IgD-negative memory B cell (primary cell): ENCODE measurements around the gene MLH1. TPM values are rescaled to one million over a fixed set of nuclear protein-coding genes. Genes with fewer than 3 reads are reported as not detected.
"Not testable (repeated sequence)": the region's sequence is repeated elsewhere in the genome, so short reads cannot be mapped to it uniquely, and the experiment has no call there.

Experiments
- H3K27ac Mint-ChIP-seq, 3 donors: one replicate each; pipeline ENCODE4 v1.8.0; 2020 to 2022; ENCODE audit warnings: mild to moderate bottlenecking in 3 of 3, mixed read lengths in 3 of 3, moderate library complexity in 1 of 3
- H3K27me3 Mint-ChIP-seq: one replicate; pipeline ENCODE4 v1.8.0; 2021; ENCODE audit warnings: mixed read lengths
- H3K36me3 Mint-ChIP-seq: one replicate; pipeline ENCODE4 v1.8.0; 2020; ENCODE audit warnings: mild to moderate bottlenecking, mixed read lengths
- H3K4me1 Mint-ChIP-seq, 3 donors: one replicate each; pipeline ENCODE4 v1.8.0; 2020 to 2022; ENCODE audit warnings: mixed read lengths in 3 of 3, mild to moderate bottlenecking in 1 of 3
- H3K4me3 Mint-ChIP-seq, 4 donors: one replicate each; pipeline ENCODE4 v1.8.0; 2020 to 2022; ENCODE audit warnings: mild to moderate bottlenecking in 4 of 4, mixed read lengths in 4 of 4, moderate library complexity in 3 of 4
- H3K9me3 Mint-ChIP-seq, 3 donors: one replicate each; pipeline ENCODE4 v1.8.0; 2020 to 2021; ENCODE audit warnings: mixed read lengths in 3 of 3, mild to moderate bottlenecking in 1 of 3
- polyA plus RNA-seq: library from polyadenylated mRNA; unstranded; fragments of 300-500 nt; fragmentation: Illumina TruSeq; gene quantifications from one replicate; pipeline ENCODE4 v1.2.3, GENCODE V29; 2021

The MLH1 gene
- polyA plus RNA-seq, 1 donor from 2014 or later: 19.7 TPM

DNA sequence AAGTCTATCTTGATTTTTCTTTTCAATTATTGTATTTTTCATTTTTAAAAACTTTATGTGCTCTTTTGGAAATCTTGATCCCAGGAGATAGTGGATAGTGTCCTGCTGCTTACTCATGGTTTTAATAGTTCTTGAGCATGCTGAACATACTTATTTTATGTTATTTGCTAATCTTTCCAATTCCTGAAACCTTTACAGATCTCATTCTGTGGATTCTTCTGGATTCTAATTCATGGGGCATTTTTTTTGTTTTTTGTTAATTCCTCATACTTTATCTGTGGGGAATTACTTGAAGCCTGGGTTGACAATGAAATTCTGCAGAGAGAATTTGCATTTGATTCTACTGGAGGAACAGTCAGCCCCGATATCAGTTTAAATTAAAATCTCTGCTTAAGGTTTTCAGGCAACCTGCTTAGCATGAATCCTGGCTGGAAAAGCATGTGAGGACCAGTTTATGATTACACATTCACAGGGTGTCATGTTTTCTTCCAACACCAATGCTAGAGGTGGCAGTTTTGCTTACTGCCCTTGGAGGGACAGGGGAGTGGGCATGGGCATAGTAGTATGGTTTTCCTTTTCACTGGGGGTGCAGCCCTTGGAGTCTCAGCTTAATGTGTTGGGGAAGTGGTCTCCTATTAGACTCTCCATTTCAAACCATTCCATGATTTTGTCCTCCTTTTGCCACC, 46.0 kb downstream of the MLH1 start:
- peaks cover 25% of the 10 kb centered on the region for H3K36me3 Mint-ChIP-seq
- no peaks in the 10 kb centered on the region for H3K4me1 Mint-ChIP-seq
- H3K4me3 Mint-ChIP-seq: no peak overlapping the region
- peaks cover 0 to 5% (median 4%) of the 10 kb centered on the region in 3 donors for H3K9me3 Mint-ChIP-seq
- no peaks in the 10 kb centered on the region for H3K27me3 Mint-ChIP-seq
- no peak overlapping the region for H3K27ac Mint-ChIP-seq

DNA sequence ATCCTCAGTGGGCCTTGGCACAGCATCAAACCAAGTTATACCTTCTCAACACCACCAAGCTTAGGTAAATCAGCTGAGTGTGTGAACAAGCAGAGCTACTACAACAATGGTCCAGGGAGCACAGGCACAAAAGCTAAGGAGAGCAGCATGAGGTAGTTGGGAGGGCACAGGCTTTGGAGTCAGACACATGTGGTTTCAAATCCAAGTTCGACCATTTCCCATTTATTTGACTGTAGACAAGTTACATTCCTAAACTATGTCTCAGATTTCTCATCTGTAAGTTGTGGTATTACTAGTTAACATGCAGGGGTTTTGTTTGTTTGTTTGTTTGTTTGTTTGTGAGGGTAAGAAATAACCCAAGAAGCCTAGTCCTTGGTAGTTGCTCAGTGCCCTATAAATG, 46.9 kb downstream of the MLH1 start:
- Mint-ChIP-seq H3K36me3 (peaks cover 21% of the 10 kb centered on the region), H3K27ac (no peak overlapping the region), H3K4me1 (peaks cover 0 to 2% (median 0%) of the 10 kb centered on the region in 3 donors), H3K4me3 (no peak overlapping the region), H3K27me3 (no peaks in the 10 kb centered on the region), H3K9me3 (peaks cover 0 to 5% (median 0%) of the 10 kb centered on the region in 3 donors)

DNA sequence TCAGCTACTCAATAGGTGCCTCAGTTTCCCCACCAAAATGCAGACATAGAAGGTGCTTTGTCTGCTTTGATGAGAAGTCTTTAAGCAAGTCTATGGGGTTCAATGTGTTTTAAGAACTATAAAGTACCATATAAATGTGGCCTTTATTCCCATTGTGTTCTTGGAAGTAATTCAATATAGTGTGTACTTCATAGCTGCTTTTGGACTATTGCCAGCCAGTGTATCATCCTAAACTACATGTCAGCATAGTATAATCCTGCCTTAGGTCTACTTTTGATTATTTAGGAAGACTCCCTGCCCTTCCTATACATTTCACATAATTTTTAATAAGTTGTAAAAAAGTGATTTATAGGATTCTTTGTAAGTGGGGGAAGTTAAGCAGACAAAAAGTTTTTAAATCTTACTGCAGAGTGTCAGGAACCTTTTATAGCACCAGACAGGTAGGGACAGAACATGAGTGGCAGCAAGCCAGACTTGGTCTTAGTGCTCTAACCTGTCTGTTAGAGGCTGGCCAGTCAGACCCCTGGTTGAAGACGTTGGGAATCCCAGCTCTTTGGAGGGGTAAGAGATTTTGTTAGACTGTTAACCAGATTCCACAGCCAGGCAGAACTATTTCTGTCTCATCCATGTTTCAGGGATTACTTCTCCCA, 48.4 kb downstream of the MLH1 start:
- H3K4me3 Mint-ChIP-seq: no peak overlapping the region
- no peak overlapping the region for H3K27ac Mint-ChIP-seq
- peaks cover 0 to 2% (median 0%) of the 10 kb centered on the region in 3 donors for H3K9me3 Mint-ChIP-seq
- peaks cover 0 to 2% (median 0%) of the 10 kb centered on the region in 3 donors for H3K4me1 Mint-ChIP-seq
- no peaks in the 10 kb centered on the region for H3K27me3 Mint-ChIP-seq
- peaks cover 11% of the 10 kb centered on the region for H3K36me3 Mint-ChIP-seq

DNA sequence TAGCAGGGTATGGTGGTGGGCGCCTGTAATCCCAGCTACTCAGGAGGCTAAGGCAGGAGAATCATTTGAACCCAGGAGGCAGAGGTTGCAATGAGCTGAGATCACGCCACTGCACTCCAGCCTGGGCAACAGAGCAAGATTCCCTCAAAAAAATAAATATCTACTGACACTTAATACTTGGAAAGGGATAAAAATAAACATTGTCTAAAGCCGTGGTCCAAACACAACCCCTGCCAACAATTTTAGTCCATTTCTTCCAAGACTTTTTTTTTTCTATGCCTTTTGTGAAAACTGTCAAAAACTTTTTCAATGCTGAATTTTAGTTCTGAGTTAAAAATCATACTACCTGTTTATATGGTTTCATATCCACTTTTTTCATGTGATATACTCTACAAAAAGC, 49.4 kb downstream of the MLH1 start:
- H3K27me3 Mint-ChIP-seq, H3K4me1 Mint-ChIP-seq, H3K9me3 Mint-ChIP-seq, H3K4me3 Mint-ChIP-seq, H3K36me3 Mint-ChIP-seq, H3K27ac Mint-ChIP-seq: not testable (repeated sequence)

DNA sequence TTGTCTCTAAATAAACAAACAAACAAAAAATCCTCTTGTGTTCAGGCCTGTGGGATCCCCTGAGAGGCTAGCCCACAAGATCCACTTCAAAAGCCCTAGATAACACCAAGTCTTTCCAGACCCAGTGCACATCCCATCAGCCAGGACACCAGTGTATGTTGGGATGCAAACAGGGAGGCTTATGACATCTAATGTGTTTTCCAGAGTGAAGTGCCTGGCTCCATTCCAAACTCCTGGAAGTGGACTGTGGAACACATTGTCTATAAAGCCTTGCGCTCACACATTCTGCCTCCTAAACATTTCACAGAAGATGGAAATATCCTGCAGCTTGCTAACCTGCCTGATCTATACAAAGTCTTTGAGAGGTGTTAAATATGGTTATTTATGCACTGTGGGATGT, 57.0 kb downstream of the MLH1 start:
- peaks cover 6 to 15% (median 7%) of the 10 kb centered on the region in 3 donors for H3K4me1 Mint-ChIP-seq
- H3K36me3 Mint-ChIP-seq: peaks cover 10% of the 10 kb centered on the region
- no peaks in the 10 kb centered on the region for H3K9me3 Mint-ChIP-seq
- no peak overlapping the region for H3K27ac Mint-ChIP-seq
- no peak overlapping the region for H3K4me3 Mint-ChIP-seq
- H3K27me3 Mint-ChIP-seq: no peaks in the 10 kb centered on the region

DNA sequence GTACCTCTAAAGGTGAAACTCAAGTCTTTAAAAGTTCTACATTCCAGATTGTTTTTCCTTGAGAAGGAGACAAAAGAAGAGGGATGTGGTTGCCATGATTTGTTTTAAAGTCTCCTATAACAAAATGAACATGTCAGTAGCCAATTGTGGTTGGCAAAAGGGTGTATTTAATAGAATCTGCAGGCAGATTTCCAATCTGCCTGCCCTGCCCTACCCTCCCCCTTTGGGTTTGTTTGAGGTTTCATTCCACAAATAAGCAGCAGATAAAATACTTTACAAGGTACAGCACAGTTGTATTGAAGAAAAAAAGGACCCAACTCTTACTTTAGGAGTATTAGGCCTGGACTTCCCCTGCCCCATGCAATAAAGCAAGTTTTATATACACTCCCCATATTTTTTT, 59.5 kb downstream of the MLH1 start:
- peaks cover 12% of the 10 kb centered on the region for H3K36me3 Mint-ChIP-seq
- no peak overlapping the region for H3K4me3 Mint-ChIP-seq
- H3K4me1 Mint-ChIP-seq: peaks cover 6 to 17% (median 8%) of the 10 kb centered on the region in 3 donors
- H3K27me3 Mint-ChIP-seq: no peaks in the 10 kb centered on the region
- no peak overlapping the region for H3K27ac Mint-ChIP-seq
- H3K9me3 Mint-ChIP-seq: no peaks in the 10 kb centered on the region

DNA sequence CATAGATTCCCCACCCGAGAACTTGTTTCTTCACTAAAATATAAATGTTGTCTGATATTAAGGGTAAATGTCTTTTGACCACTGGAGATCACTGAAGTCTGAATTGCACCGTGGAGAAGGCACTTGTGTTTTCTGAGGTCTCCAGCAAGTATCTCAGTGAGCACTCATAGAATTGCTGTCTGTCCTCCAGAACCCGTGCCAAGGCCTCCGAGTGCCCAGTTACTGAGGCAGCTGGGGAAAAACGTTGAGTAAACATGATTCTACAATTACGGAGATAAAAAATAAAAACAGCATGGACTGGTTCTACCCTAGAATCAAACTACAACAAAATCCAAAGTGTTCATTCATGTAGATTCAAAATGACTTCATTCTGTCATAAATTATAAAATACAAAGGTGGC, 60.0 kb downstream of the MLH1 start:
- no peaks in the 10 kb centered on the region for H3K9me3 Mint-ChIP-seq
- peak overlapping the region in 1 of 3 donors; percentile 11 for H3K27ac Mint-ChIP-seq
- no peaks in the 10 kb centered on the region for H3K27me3 Mint-ChIP-seq
- H3K4me1 Mint-ChIP-seq: peaks cover 6 to 17% (median 8%) of the 10 kb centered on the region in 3 donors
- no peak overlapping the region for H3K4me3 Mint-ChIP-seq
- peaks cover 12% of the 10 kb centered on the region for H3K36me3 Mint-ChIP-seq

DNA sequence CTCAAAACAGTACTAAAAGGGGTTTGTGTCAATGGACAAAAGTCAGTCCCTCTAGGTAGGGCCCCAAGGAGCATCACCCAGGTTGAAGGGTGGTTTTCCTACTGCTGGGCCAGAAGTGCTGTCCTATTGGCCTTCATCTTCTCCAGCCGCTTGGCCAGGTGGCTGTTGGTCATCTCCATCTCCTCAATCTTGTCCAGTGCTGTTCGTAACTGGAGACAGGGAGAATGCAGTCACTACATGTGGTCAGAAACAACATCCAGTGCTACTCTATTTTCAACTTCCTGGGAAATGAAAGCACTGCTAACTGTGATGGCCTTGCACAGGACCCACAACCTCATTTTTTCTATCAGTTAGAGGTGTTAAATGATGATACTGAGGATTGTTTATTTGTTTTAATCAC, 60.4 kb downstream of the MLH1 start:
- Mint-ChIP-seq H3K4me3 (no peak overlapping the region), H3K27ac (peak overlapping the region in 2 of 3 donors; percentile 11 to 25), H3K9me3 (no peaks in the 10 kb centered on the region), H3K4me1 (peaks cover 6 to 17% (median 8%) of the 10 kb centered on the region in 3 donors), H3K27me3 (no peaks in the 10 kb centered on the region), H3K36me3 (peaks cover 11% of the 10 kb centered on the region)

DNA sequence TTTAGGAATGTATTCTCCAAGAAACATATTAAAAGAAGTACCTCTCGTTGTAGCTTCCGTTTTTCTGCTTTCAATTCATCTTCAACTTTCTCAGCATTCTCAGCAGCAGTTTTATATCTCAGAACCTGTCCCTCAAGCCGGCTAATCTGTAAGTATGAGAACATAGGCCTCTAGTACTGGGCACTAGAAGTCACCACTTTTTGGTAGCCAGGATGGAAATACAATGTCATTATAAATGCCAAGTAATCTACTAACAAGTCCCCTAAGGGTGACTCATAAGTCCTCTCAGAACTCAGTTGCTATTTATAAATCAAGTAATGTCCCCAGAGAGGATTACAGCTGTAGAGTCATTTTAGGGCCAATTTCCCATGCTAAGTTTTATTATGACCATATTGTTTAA, 61.1 kb downstream of the MLH1 start:
- Mint-ChIP-seq H3K4me1 (peaks cover 6 to 17% (median 8%) of the 10 kb centered on the region in 3 donors), H3K4me3 (peak overlapping the region in 1 of 4 donors; percentile 43), H3K9me3 (no peaks in the 10 kb centered on the region), H3K27ac (peak overlapping the region in 2 of 3 donors; percentile 11 to 15), H3K27me3 (no peaks in the 10 kb centered on the region), H3K36me3 (peaks cover 11% of the 10 kb centered on the region)

DNA sequence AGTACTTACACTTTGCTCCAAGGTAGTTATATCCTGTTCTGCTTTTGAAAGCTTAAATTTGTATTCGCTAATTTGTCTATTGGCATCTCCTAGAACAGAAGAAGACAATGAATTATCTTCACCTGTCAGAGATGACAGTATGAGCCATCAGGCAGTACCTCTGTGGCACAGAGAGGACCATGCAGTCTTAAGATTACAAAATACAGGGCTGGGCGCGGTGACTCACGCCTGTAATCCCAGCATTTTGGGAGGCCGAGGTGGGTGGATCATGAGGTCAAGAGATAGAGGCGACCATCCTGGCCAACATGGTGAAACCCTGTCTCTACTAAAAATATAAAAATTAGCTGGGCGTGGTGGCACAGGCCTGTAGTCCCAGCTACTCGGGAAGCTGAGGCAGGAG, 61.8 kb downstream of the MLH1 start:
- Mint-ChIP-seq H3K4me1 (peaks cover 6 to 17% (median 8%) of the 10 kb centered on the region in 3 donors), H3K36me3 (peaks cover 12% of the 10 kb centered on the region)
- not testable (repeated sequence) for H3K27me3 Mint-ChIP-seq, H3K9me3 Mint-ChIP-seq, H3K27ac Mint-ChIP-seq, H3K4me3 Mint-ChIP-seq

DNA sequence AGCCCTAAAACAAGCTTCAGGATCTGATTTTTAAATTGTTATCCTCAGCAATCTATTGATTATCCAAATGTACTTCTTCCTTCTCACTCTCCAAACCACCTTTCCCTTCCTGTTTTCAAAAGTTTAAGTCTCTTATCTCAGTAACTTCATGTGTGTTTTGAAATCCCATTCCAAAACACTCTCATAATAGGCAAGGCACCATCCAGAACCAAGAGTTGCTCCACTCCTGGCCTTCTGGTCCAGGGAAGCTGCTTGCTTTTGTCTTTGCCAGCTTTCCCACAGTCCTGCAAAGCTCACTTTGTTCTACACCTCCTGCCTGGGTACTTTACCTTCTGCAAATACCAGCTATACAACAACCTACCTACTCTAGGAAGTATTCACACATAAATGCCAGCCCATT, 63.5 kb downstream of the MLH1 start:
- H3K4me3 Mint-ChIP-seq: no peak overlapping the region
- no peaks in the 10 kb centered on the region for H3K27me3 Mint-ChIP-seq
- peaks cover 14% of the 10 kb centered on the region for H3K36me3 Mint-ChIP-seq
- peaks cover 6 to 17% (median 10%) of the 10 kb centered on the region in 3 donors for H3K4me1 Mint-ChIP-seq
- H3K27ac Mint-ChIP-seq: no peak overlapping the region
- H3K9me3 Mint-ChIP-seq: peaks cover 0 to 3% (median 0%) of the 10 kb centered on the region in 3 donors

DNA sequence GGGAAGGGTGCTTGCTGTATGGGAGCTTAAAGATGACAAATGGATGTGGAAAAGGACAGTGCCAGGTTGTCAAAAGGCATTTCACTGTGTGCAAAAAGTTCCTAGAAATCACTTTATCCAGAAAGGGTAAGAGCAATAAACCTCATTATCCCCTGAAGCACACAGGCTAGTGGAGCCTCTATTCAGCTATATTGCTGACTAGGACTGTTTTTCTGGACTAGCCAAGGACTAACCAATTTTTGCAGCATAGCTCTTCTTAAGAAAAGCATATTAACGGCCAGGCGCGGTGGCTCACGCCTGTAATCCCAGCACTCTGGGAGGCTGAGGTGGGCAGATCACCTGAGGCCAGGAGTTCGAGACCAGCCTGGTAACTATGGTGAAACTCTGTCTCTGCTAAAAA, 64.8 kb downstream of the MLH1 start:
- Mint-ChIP-seq H3K9me3 (peaks cover 0 to 3% (median 0%) of the 10 kb centered on the region in 3 donors), H3K4me1 (peaks cover 6 to 17% (median 10%) of the 10 kb centered on the region in 3 donors), H3K36me3 (peaks cover 15% of the 10 kb centered on the region), H3K4me3 (no peak overlapping the region), H3K27ac (no peak overlapping the region), H3K27me3 (no peaks in the 10 kb centered on the region)

DNA sequence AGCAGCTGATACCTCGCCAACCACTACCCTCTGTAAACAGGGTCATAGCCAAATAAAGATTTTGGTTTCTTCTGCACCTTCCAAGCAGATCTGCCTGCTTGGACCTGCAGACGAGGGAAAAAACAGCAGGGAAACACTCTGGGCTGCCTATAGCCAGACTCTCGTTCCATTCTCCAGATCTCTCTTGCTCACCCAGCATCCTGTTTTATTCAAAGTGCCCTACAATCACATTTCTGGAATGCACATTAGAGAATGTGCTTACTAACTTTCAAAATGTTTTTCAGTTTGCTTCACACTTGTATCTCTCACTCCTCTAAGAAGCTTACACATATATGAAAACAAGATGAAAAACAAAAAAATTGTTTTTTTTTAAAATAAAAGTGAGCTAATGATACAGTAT, 71.4 kb downstream of the MLH1 start:
- H3K27ac Mint-ChIP-seq: no peak overlapping the region
- H3K4me1 Mint-ChIP-seq: peaks cover 0 to 1% (median 0%) of the 10 kb centered on the region in 3 donors
- H3K36me3 Mint-ChIP-seq: peaks cover 14% of the 10 kb centered on the region
- no peaks in the 10 kb centered on the region for H3K27me3 Mint-ChIP-seq
- no peak overlapping the region for H3K4me3 Mint-ChIP-seq
- H3K9me3 Mint-ChIP-seq: peaks cover 0 to 3% (median 0%) of the 10 kb centered on the region in 3 donors

DNA sequence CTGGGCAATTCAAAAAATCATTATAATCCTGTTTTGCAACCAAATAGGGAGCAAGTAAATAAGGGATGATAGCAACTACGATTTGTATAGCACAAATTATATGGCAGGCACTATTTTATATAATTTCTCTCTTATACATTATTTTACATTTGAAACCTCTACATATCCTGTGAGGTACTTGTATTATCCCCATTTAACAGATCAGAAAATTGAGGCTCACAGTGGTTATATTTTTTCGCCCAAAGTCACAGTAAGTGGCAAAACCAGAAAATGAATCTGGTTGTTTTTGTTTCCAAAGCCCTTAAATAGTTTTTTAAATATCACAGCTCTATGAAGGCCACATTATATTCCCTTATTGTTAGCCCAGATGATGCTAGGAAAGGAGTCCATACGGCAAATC, 74.3 kb downstream of the MLH1 start:
- no peak overlapping the region for H3K27ac Mint-ChIP-seq

DNA sequence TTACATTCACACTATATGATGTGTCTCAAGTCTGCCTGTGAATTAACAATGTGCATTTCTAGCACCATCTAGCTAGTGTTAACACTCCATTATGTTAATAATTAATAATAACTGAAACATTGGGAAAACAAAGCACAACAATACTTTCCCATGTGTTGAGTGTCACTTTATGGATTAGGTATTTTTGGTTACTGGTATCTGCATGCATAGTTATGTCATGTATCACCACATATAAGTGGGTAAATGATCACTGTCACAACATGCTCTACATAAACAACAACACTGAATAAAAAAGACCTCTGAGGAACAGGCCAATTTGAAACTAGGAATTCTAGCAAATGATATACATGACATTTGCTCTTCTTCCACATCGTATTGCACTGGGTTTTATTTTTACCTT, 74.7 kb downstream of the MLH1 start:
- Mint-ChIP-seq H3K27me3 (no peaks in the 10 kb centered on the region), H3K27ac (no peak overlapping the region), H3K4me3 (no peak overlapping the region), H3K4me1 (no peaks in the 10 kb centered on the region), H3K9me3 (no peaks in the 10 kb centered on the region), H3K36me3 (peaks cover 7% of the 10 kb centered on the region)

More for the DNA sequence above, 74.3 kb downstream of the MLH1 start:
- Mint-ChIP-seq H3K27me3 (no peaks in the 10 kb centered on the region), H3K4me1 (no peaks in the 10 kb centered on the region), H3K36me3 (peaks cover 6% of the 10 kb centered on the region), H3K9me3 (no peaks in the 10 kb centered on the region), H3K4me3 (no peak overlapping the region)

DNA sequence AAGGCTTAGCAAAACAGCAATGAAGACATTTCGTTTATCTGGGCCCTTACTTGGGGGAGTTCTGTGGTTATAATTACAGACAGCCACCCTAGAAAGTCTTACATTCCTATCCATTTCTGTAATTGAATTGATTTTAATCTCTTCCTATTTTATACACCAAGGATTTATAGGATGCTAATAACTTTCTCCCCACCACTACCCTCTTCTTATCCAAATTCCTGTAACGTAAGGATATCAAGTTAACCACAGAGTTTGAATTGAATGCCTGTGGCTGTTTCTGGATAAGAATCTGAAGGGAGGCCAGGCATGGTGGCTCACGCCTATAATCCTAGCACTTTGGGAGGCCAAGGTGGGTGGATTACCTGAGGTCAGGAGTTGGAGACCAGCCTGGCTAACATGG, 78.6 kb downstream of the MLH1 start:
- H3K27me3 Mint-ChIP-seq: no peaks in the 10 kb centered on the region
- no peaks in the 10 kb centered on the region for H3K4me1 Mint-ChIP-seq
- no peak overlapping the region for H3K27ac Mint-ChIP-seq
- H3K36me3 Mint-ChIP-seq: peaks cover 16% of the 10 kb centered on the region
- H3K4me3 Mint-ChIP-seq: no peak overlapping the region
- H3K9me3 Mint-ChIP-seq: no peaks in the 10 kb centered on the region
